ENCODE measurements around the gene ZNF236. TPM values are rescaled to one million over a fixed set of nuclear protein-coding genes. Genes with fewer than 3 reads are reported as not detected.

Gene ZNF236
- total and polyA plus RNA-seq, 2 donors (not counting 3 experiments of a cell fraction or from before 2014, with no cell fraction given) = 4.5 to 14.7 TPM

- Histone ChIP-seq H3K9ac (replicated peaks; ENCODE audit: extremely low read depth, insufficient read depth, low read length) (no peak overlapping the region), H3K9me1 (replicated peaks; ENCODE audit: control insufficient read depth, extremely low read depth, insufficient read depth, low read length) (no peaks in the 10 kb centered on the region), H3K36me3 (ENCODE audit: control insufficient read depth in 2 of 2, extremely low read depth in 1 of 2, insufficient read depth in 2 of 2, low read length in 2 of 2) (no peaks in the 10 kb centered on the region), H3K4me2 (ENCODE audit: insufficient read depth, low read length) (no peak overlapping the region), H3K9me3 (replicated peaks; ENCODE audit: control insufficient read depth, insufficient read depth, low read length) (no peaks in the 10 kb centered on the region), H3K27ac (ENCODE audit: insufficient read depth, low read depth, low read length) (no peak overlapping the region), H2AFZ (ENCODE audit: low read depth, low read length) (no peak overlapping the region), H3K27me3 (ENCODE audit: control insufficient read depth in 2 of 2, insufficient read depth in 2 of 2, low read length in 2 of 2) (peaks cover 4 to 15% of the 10 kb centered on the region in 2 experiments), H3K4me1 (ENCODE audit: control insufficient read depth, extremely low read depth, insufficient read depth, low read length) (no peaks in the 10 kb centered on the region), H3K4me3 (replicated peaks in 1 of 3; ENCODE audit: insufficient read depth in 1 of 3, low read depth in 1 of 3, low read length in 3 of 3) (no peak overlapping the region), H4K20me1 (replicated peaks; ENCODE audit: control insufficient read depth, extremely low read depth, insufficient read depth, low read length) (no peaks in the 10 kb centered on the region), H3K79me2 (ENCODE audit: control insufficient read depth, insufficient read depth, low read length) (no peaks in the 10 kb centered on the region)
- TF ChIP-seq FOS (IDR thresholded peaks at IDR 0.05; ENCODE audit: borderline replicate concordance, insufficient read depth, low read length) (no peak), EZH2 (IDR thresholded peaks at IDR 0.05; ENCODE audit: borderline replicate concordance, low read depth, low read length, severe bottlenecking) (no peak), GATA2 (IDR thresholded peaks at IDR 0.05; ENCODE audit: insufficient read depth, insufficient read length, low read depth, low read length) (no peak), POLR2A (IDR thresholded peaks at IDR 0.05; ENCODE audit: low read depth, low read length) (no peak), JUN (IDR thresholded peaks at IDR 0.05; ENCODE audit: borderline replicate concordance, insufficient read depth, insufficient read length, low read depth) (no peak), MYC (IDR thresholded peaks at IDR 0.05; ENCODE audit: low read depth, low read length) (no peak), POLR2AphosphoS5 (IDR thresholded peaks at IDR 0.05; ENCODE audit: insufficient read depth, low read depth, low read length) (no peak)
- TF ChIP-seq, protein P1, sequence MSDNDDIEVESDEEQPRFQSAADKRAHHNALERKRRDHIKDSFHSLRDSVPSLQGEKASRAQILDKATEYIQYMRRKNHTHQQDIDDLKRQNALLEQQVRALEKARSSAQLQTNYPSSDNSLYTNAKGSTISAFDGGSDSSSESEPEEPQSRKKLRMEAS (IDR thresholded peaks at IDR 0.05; ENCODE audit: insufficient read depth, insufficient read length) = no peak
- TF ChIP-seq, protein P2, sequence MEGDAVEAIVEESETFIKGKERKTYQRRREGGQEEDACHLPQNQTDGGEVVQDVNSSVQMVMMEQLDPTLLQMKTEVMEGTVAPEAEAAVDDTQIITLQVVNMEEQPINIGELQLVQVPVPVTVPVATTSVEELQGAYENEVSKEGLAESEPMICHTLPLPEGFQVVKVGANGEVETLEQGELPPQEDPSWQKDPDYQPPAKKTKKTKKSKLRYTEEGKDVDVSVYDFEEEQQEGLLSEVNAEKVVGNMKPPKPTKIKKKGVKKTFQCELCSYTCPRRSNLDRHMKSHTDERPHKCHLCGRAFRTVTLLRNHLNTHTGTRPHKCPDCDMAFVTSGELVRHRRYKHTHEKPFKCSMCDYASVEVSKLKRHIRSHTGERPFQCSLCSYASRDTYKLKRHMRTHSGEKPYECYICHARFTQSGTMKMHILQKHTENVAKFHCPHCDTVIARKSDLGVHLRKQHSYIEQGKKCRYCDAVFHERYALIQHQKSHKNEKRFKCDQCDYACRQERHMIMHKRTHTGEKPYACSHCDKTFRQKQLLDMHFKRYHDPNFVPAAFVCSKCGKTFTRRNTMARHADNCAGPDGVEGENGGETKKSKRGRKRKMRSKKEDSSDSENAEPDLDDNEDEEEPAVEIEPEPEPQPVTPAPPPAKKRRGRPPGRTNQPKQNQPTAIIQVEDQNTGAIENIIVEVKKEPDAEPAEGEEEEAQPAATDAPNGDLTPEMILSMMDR (IDR thresholded peaks at IDR 0.05; ENCODE audit: extremely low read depth in 1 of 2, insufficient read depth in 1 of 2, low read depth in 1 of 2, low read length in 2 of 2) = no peak
- ChIA-PET CTCF (interaction anchor here (1.0 to 6.7 kb wide), 6 partner anchors 14 to 213 kb away, joined by 5 to 246 read pairs (median 8); no protein-coding TSS in a partner anchor), POLR2A (no interaction called here)
- FAIRE-seq (no peak), DNase-seq (ENCODE audit: low read depth, low spot score) (no peak)
- no TSS peak for BruUV-seq (replicated peaks)
- intact Hi-C loops (cut with micrococcal nuclease) (no loop called here), dilution Hi-C loops (cut with MboI; ENCODE audit: extremely low pct_ligation_motif_present, low sequenced_read_pairs) (no loop called here)
Observed at GRCh38 chr18:76997951-76998808, 175.8 kb downstream of the ZNF236 start.

Data from endothelial cell of umbilical vein (primary cell).